K562 (cell line): Measurements from ENCODE around the gene ARV1. TPM values are rescaled to one million over a fixed set of nuclear protein-coding genes. Genes with fewer than 3 reads are reported as not detected.

Experiments
- ATAC-seq: fragments of 200-7000 bp; cut with Tn5 transposase; 3 replicates; pipeline ENCODE4 v1.9.1; 2020; ENCODE audit warnings: moderate library complexity
- BruUV-seq: library from RNA; stranded (reverse); fragments of 400-500 nt; replicated peaks from 2 replicates; lab custom pipeline; 2021; lab: Mats Ljungman, UMichigan
- CTCF ChIA-PET: fragments of 300-600 bp; formaldehyde crosslinking; extraction: SDS; loops from one replicate; lab custom pipeline; 2021; ENCODE audit warnings: low intra/inter-chr PET ratio; lab: Yijun Ruan, JAX
- POLR2A ChIA-PET: fragments of 300-600, 350-650 bp; sonication (Branson Sonifier 250); formaldehyde crosslinking; extraction: SDS; loops from one replicate; lab custom pipeline; 2021; ENCODE audit warnings: antibody characterized with exemption, inconsistent platforms; lab: Yijun Ruan, JAX
- DNase-seq, 4 experiments: peaks; one replicate each; pipeline versions ENCODE4 v3.0.0 to v3.0.0-alpha.2; 2011 to 2018; ENCODE audit warnings: low spot score in 3 of 4, mixed read lengths in 3 of 4; ENCODE audit errors: extremely low read depth in 1 of 4
- FAIRE-seq: peaks from 2 replicates; lab custom pipeline; 2011; peaks lifted over from hg19 to GRCh38; lab: Jason Lieb, UNC
- H2AFZ ChIP-seq: 2 replicates; pipeline ENCODE4 v1.6.0; 2011; ENCODE audit warnings: low read depth, low read length, control low read depth, inconsistent platforms
- H3K27ac ChIP-seq: fragments of 200-600 bp; 3 replicates; pipeline ENCODE4 v1.8.0; 2011; ENCODE audit warnings: low read depth, mild to moderate bottlenecking, control low read depth, inconsistent platforms, low read length, moderate library complexity, mixed read lengths; ENCODE audit errors: extremely low read depth
- H3K27me3 ChIP-seq, 2 experiments: fragments of 300-600 bp in 1 of 2; 2 replicates in 1 of 2; 3 replicates in 1 of 2; pipeline versions ENCODE4 v1.6.0 to v1.8.0; 2011; ENCODE audit warnings: inconsistent platforms in 2 of 2, low read length in 2 of 2, mild to moderate bottlenecking in 1 of 2, mixed read lengths in 1 of 2, moderate library complexity in 1 of 2; ENCODE audit not compliant: control insufficient read depth in 2 of 2, insufficient read depth in 2 of 2
- H3K36me3 ChIP-seq: fragments of 300-600 bp; 3 replicates; pipeline ENCODE4 v1.8.0; 2011; ENCODE audit warnings: mild to moderate bottlenecking, low read length, inconsistent platforms; ENCODE audit not compliant: control insufficient read depth, insufficient read depth
- H3K4me1 ChIP-seq, 2 experiments: fragments of 200-600 bp in 1 of 2; replicated peaks in 1 of 2; 2 replicates in 1 of 2; 3 replicates in 1 of 2; pipeline versions ENCODE4 v1.5.1 to v1.8.0; 2011; ENCODE audit warnings: inconsistent platforms in 2 of 2, low read length in 2 of 2, mild to moderate bottlenecking in 1 of 2, mixed read lengths in 1 of 2, moderate library complexity in 1 of 2; ENCODE audit not compliant: control insufficient read depth in 2 of 2, insufficient read depth in 2 of 2
- H3K4me2 ChIP-seq: 2 replicates; pipeline ENCODE4 v1.6.1; 2011; ENCODE audit warnings: low read length, control low read depth, inconsistent platforms, mixed read lengths; ENCODE audit not compliant: insufficient read depth
- H3K4me3 ChIP-seq: fragments of 200-600 bp; sonication (generic), shearing (Covaris generic); 2 replicates; pipeline ENCODE4 v1.5.1; 2016; ENCODE audit warnings: control low read depth, inconsistent platforms
- H3K79me2 ChIP-seq: fragments of 200-600 bp; 3 replicates; pipeline ENCODE4 v1.8.0; 2011; ENCODE audit warnings: low read length, inconsistent platforms; ENCODE audit not compliant: control insufficient read depth, insufficient read depth
- H3K9ac ChIP-seq, 2 experiments: 2 replicates each; pipeline versions ENCODE4 v1.6.0 to v1.6.1; 2011; ENCODE audit warnings: low read depth in 2 of 2, low read length in 2 of 2, control low read depth in 1 of 2, inconsistent platforms in 1 of 2, mild to moderate bottlenecking in 1 of 2, mixed read lengths in 1 of 2; ENCODE audit not compliant: insufficient read depth in 1 of 2
- H3K9me1 ChIP-seq: one replicate; pipeline ENCODE4 v1.6.0; 2011; ENCODE audit warnings: inconsistent platforms, mild to moderate bottlenecking, low read length, moderate library complexity; ENCODE audit not compliant: control insufficient read depth, insufficient read depth
- H3K9me3 ChIP-seq: replicated peaks from 2 replicates; pipeline ENCODE4 v1.5.1; 2011; ENCODE audit warnings: low read depth, low read length, inconsistent platforms; ENCODE audit not compliant: control insufficient read depth, insufficient read depth
- H4K20me1 ChIP-seq: replicated peaks from 2 replicates; pipeline ENCODE4 v1.6.1; 2011; ENCODE audit warnings: low read length, inconsistent platforms, mixed read lengths; ENCODE audit not compliant: control insufficient read depth, insufficient read depth
- CHD1 ChIP-seq: fragments of 200-600 bp; sonication (generic); IDR thresholded peaks from one replicate; pipeline ENCODE4 v1.6.1; 2012; ENCODE audit warnings: mild to moderate bottlenecking, moderate library complexity, low read length, inconsistent platforms
- GTF2A2 ChIP-seq: IDR thresholded peaks from 2 replicates; pipeline ENCODE4 v1.6.1; 2016; ENCODE audit warnings: mild to moderate bottlenecking, missing genetic modification characterization, missing compliant biosample characterization
- HDAC2 ChIP-seq: fragments of 450-650 bp; IDR thresholded peaks from 2 replicates; pipeline ENCODE4 v1.6.1; 2016; ENCODE audit warnings: mild to moderate bottlenecking
- NFRKB ChIP-seq: fragments of 450-650 bp; IDR thresholded peaks from 2 replicates; pipeline ENCODE4 v1.6.1; 2016; ENCODE audit warnings: low read depth
- NR1H2 ChIP-seq: sonication (generic); formaldehyde crosslinking; IDR thresholded peaks from 2 replicates; pipeline ENCODE4 v1.4.0; 2020; ENCODE audit warnings: mild to moderate bottlenecking, missing genetic modification reagents
- PRMT5 ChIP-seq: sonication (generic); formaldehyde crosslinking; IDR thresholded peaks from 2 replicates; pipeline ENCODE4 v1.5.0; 2020; ENCODE audit warnings: missing genetic modification reagents
- SIN3A ChIP-seq, 2 experiments: fragments of 150-350 bp in 1 of 2; IDR thresholded peaks; 2 replicates each; pipeline ENCODE4 v1.6.1; 2011 to 2016; ENCODE audit warnings: borderline replicate concordance in 2 of 2, low read depth in 2 of 2, low read length in 2 of 2, mild to moderate bottlenecking in 2 of 2, moderate library complexity in 2 of 2; ENCODE audit not compliant: control insufficient read depth in 1 of 2
- U2AF2 ChIP-seq: fragments of 200-400 bp; formaldehyde crosslinking; optimal IDR thresholded peaks from 2 replicates; pipeline ENCODE3; 2017; ENCODE audit warnings: low read depth, mild to moderate bottlenecking, low read length
- ZC3H4 ChIP-seq: sonication (generic); formaldehyde crosslinking; IDR thresholded peaks from 2 replicates; pipeline ENCODE4 v1.9.0; 2021; ENCODE audit warnings: missing genetic modification reagents, borderline replicate concordance
- ZNF431 ChIP-seq: sonication (generic); formaldehyde crosslinking; IDR thresholded peaks from 2 replicates; pipeline ENCODE4 v1.8.0; 2022; ENCODE audit warnings: mild to moderate bottlenecking, missing genetic modification reagents
- WGBS: fragments of 100-300 bp; shearing (Covaris generic); methylation state at CpG from one replicate; pipeline ENCODE4 v1.1.6; 2016; ENCODE audit warnings: low coverage, mixed read lengths; ENCODE audit not compliant: insufficient coverage; ENCODE audit errors: missing lambda C conversion rate; 5-methylcytosine and 5-hydroxymethylcytosine counted together
- in situ Hi-C: fragments of 300-500 bp; cut with MboI; formaldehyde crosslinking; loops from 4 replicates; pipeline ENCODE4 v1.15.0; 2018; ENCODE audit warnings: inconsistent platforms, mixed read lengths
- intact Hi-C: fragments of 100-400 bp; cut with micrococcal nuclease; formaldehyde crosslinking; loops from 2 replicates; pipeline ENCODE4 v1.14.2; 2022
- polyA plus RNA-seq, 8 experiments: library from polyadenylated mRNA; depleted of rRNA in 4 of 8; stranded (reverse) in 5 of 8; unstranded in 3 of 8; fragments of >200 nt; fragmentation: Nextera tagmentation in 2 of 8; fragmentation: Illumina TruSeq in 1 of 8; extraction: Ambion mirVana in 2 of 8; extraction: Trizol in 1 of 8; gene quantifications; 2 replicates each; pipeline versions ENCODE4 v1.2.1 to v1.2.3, GENCODE V29; 2011 to 2014; ENCODE audit warnings: inconsistent platforms in 1 of 8, missing spikeins in 1 of 8
- total RNA-seq, 7 experiments: library from RNA; depleted of rRNA in 6 of 7; stranded (reverse); fragments of >200 nt in 6 of 7; fragmentation: Illumina TruSeq in 2 of 7; extraction: Trizol in 2 of 7; gene quantifications; 2 replicates each; pipeline versions ENCODE4 v1.2.1 to v1.2.3, GENCODE V29; 2011 to 2021; ENCODE audit warnings: low replicate concordance in 1 of 7
- TF ChIP-seq, protein P1 (sequence below): fragments of 250-450 bp; sonication (Bioruptor Pico); IDR thresholded peaks from 2 replicates; pipeline ENCODE4 v1.5.0; 2020; ENCODE audit warnings: mild to moderate bottlenecking
- TF ChIP-seq, protein P2 (sequence below): fragments of 450-650 bp; IDR thresholded peaks from 2 replicates; pipeline ENCODE4 v1.6.1; 2016; ENCODE audit warnings: low read depth, mild to moderate bottlenecking, moderate library complexity
- TF ChIP-seq, protein P3 (sequence below): sonication (generic); formaldehyde crosslinking; IDR thresholded peaks from 2 replicates; pipeline ENCODE4 v1.8.0; 2023; ENCODE audit warnings: mild to moderate bottlenecking, missing genetic modification reagents

ARV1 gene
- total and polyA plus RNA-seq, 9 of the 15 experiments (the other 6 are each of a cell fraction or from before 2014, with no cell fraction given) = 54.8 to 139 (median 74.0) TPM

DNA sequence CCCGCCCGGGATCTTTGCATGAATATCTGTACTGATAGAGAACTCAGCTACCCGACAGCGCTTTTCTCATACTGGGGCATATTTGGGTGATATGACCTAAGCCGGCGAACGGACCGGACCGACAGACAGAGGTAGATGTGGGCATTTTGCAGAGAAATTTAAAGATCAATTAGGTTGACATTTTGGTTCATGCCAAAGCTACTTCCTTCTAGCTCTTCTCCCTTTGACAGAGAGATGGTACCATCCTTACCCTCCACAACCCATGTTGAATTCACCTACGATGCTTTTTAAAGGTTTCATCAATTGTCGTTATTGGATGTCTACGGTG, 459 bp downstream of the ARV1 start:
- no peak for FAIRE-seq
- Histone ChIP-seq H3K4me2 (peak overlapping the region; percentile 92), H3K4me3 (peak overlapping the region; percentile 62), H3K9me1 (no peaks in the 10 kb centered on the region), H3K36me3 (peaks cover 47% of the 10 kb centered on the region), H3K9ac (peak overlapping the region; percentile 88 to 91), H3K79me2 (peaks cover 70% of the 10 kb centered on the region), H3K9me3 (no peaks in the 10 kb centered on the region), H3K27ac (peak overlapping the region; percentile 75), H3K4me1 (peaks cover 27 to 46% of the 10 kb centered on the region in 2 experiments; a peak in 4 of 5 replicates), H2AFZ (peak overlapping the region; percentile 81), H3K27me3 (no peaks in the 10 kb centered on the region), H4K20me1 (no peaks in the 10 kb centered on the region)
- in situ Hi-C loops (no loop called here), intact Hi-C loops (loop anchor here (2.0 to 5.0 kb wide), 5 partner anchors 63 to 182 kb away; partner anchors contain the start of gene C1orf198)
- TSS peak; percentile 62 for BruUV-seq
- ChIA-PET CTCF (no interaction called here), POLR2A (interaction anchor here (0.6 to 1.2 kb wide), 3 partner anchors 14 to 109 kb away, joined by 3 read pairs; no protein-coding TSS in a partner anchor)
- DNase-seq = no peak
- no peak for ATAC-seq
- 1% methylated on average over 12 of the region's 12 CpGs for WGBS
- TF ChIP-seq GTF2A2 = 0 out of 2 replicates have a peak, but pooled peaks have one; percentile 7
- peak; percentile 55; the same call in 1 of the 2 replicates for TF ChIP-seq ZNF431 (CRISPR knock-in tag)
- TF ChIP-seq, protein P1, sequence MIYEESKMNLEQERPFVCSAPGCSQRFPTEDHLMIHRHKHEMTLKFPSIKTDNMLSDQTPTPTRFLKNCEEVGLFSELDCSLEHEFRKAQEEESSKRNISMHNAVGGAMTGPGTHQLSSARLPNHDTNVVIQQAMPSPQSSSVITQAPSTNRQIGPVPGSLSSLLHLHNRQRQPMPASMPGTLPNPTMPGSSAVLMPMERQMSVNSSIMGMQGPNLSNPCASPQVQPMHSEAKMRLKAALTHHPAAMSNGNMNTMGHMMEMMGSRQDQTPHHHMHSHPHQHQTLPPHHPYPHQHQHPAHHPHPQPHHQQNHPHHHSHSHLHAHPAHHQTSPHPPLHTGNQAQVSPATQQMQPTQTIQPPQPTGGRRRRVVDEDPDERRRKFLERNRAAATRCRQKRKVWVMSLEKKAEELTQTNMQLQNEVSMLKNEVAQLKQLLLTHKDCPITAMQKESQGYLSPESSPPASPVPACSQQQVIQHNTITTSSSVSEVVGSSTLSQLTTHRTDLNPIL (CRISPR knock-in tag) = 0 out of 2 replicates have a peak, but pooled peaks have one; percentile 37
- 0 out of 2 replicates have a peak, but pooled peaks have one; percentile 4 for TF ChIP-seq HDAC2
- TF ChIP-seq, protein P2, sequence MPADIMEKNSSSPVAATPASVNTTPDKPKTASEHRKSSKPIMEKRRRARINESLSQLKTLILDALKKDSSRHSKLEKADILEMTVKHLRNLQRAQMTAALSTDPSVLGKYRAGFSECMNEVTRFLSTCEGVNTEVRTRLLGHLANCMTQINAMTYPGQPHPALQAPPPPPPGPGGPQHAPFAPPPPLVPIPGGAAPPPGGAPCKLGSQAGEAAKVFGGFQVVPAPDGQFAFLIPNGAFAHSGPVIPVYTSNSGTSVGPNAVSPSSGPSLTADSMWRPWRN = peak; percentile 4; the same call in 1 of the 2 replicates
- 0 out of 2 replicates have a peak, but pooled peaks have one; percentile 50 for TF ChIP-seq ZC3H4
- 0 out of 2 replicates have a peak, but pooled peaks have one; percentile 40 for TF ChIP-seq NR1H2 (CRISPR knock-in tag)
- TF ChIP-seq, protein P3, sequence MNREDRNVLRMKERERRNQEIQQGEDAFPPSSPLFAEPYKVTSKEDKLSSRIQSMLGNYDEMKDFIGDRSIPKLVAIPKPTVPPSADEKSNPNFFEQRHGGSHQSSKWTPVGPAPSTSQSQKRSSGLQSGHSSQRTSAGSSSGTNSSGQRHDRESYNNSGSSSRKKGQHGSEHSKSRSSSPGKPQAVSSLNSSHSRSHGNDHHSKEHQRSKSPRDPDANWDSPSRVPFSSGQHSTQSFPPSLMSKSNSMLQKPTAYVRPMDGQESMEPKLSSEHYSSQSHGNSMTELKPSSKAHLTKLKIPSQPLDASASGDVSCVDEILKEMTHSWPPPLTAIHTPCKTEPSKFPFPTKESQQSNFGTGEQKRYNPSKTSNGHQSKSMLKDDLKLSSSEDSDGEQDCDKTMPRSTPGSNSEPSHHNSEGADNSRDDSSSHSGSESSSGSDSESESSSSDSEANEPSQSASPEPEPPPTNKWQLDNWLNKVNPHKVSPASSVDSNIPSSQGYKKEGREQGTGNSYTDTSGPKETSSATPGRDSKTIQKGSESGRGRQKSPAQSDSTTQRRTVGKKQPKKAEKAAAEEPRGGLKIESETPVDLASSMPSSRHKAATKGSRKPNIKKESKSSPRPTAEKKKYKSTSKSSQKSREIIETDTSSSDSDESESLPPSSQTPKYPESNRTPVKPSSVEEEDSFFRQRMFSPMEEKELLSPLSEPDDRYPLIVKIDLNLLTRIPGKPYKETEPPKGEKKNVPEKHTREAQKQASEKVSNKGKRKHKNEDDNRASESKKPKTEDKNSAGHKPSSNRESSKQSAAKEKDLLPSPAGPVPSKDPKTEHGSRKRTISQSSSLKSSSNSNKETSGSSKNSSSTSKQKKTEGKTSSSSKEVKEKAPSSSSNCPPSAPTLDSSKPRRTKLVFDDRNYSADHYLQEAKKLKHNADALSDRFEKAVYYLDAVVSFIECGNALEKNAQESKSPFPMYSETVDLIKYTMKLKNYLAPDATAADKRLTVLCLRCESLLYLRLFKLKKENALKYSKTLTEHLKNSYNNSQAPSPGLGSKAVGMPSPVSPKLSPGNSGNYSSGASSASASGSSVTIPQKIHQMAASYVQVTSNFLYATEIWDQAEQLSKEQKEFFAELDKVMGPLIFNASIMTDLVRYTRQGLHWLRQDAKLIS (CRISPR knock-in tag) = peak; percentile 9
- 0 out of 2 replicates have a peak, but pooled peaks have one; percentile 8 for TF ChIP-seq NFRKB
- TF ChIP-seq CHD1 = no peak
- no peak for TF ChIP-seq U2AF2
- peak in 1 of 2 experiments; percentile 1; a peak in 1 of 4 replicates for TF ChIP-seq SIN3A (IDR thresholded peaks at IDR 0.05; ENCODE audit: borderline replicate concordance in 2 of 2, control insufficient read depth in 1 of 2, low read depth in 2 of 2, low read length in 2 of 2)
- TF ChIP-seq PRMT5 (CRISPR knock-in tag) = no peak
